PC-9 (cell line): Measurements from ENCODE around the gene SH3PXD2A.

Experiments used
- EZH2 ChIP-seq: fragments of 200-600 bp; sonication (generic); IDR thresholded peaks from 2 replicates; pipeline ENCODE4 v1.8.0; 2017; ENCODE audit warnings: antibody characterized with exemption, low read depth
- TF ChIP-seq, protein P1 (sequence below): fragments of 200-600 bp; sonication (generic); conservative IDR thresholded peaks from 2 replicates; pipeline ENCODE4 v1.6.1; 2017; ENCODE audit warnings: mixed run types, antibody characterized with exemption, mild to moderate bottlenecking, moderate library complexity

DNA sequence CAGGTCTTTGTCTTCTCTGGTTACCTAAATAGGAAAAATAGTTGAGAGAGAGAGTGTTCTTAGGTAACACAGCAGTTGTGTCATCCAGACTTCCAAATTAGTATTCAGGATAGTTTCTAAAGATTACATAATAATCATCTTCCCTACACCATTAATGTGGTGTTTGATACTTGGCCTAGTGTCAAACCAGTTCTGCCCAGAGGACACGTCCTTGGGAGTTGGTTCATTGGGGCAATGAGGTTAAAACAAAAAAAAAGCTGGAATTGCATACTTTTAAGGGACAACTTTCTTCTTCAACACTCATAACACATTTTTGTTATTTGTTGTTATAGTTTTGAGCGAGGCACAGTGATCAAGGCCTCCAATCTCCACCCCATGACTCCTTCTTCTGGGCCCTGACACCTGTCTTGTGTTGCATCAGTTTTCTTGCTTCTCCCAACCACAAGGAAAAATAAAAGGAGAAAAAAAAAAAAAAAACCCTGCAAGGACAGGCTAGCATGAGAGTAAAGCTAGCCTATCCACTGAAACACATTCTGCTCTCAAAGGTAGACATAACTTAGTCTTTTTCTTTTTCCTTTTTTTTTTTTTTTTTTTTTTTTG, 33.8 kb upstream of the SH3PXD2A start:
- TF ChIP-seq, protein P1, sequence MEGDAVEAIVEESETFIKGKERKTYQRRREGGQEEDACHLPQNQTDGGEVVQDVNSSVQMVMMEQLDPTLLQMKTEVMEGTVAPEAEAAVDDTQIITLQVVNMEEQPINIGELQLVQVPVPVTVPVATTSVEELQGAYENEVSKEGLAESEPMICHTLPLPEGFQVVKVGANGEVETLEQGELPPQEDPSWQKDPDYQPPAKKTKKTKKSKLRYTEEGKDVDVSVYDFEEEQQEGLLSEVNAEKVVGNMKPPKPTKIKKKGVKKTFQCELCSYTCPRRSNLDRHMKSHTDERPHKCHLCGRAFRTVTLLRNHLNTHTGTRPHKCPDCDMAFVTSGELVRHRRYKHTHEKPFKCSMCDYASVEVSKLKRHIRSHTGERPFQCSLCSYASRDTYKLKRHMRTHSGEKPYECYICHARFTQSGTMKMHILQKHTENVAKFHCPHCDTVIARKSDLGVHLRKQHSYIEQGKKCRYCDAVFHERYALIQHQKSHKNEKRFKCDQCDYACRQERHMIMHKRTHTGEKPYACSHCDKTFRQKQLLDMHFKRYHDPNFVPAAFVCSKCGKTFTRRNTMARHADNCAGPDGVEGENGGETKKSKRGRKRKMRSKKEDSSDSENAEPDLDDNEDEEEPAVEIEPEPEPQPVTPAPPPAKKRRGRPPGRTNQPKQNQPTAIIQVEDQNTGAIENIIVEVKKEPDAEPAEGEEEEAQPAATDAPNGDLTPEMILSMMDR = no peak
- no peak for TF ChIP-seq EZH2
